ENCODE data around the gene CFAP43. TPM values are rescaled to one million over a fixed set of nuclear protein-coding genes. Genes with fewer than 3 reads are reported as not detected.

Gene CFAP43
- total and polyA plus RNA-seq, 9 of the 15 experiments (the other 6 are each of a cell fraction or from before 2014, with no cell fraction given): 0.07 to 0.86 (median 0.11) TPM; not detected in 1

- TF ChIP-seq ZNF512 (tag; IDR thresholded peaks at IDR 0.05) (no peak), ELK1 (CRISPR knock-in tag; IDR thresholded peaks at IDR 0.05) (no peak), REST (IDR thresholded peaks at IDR 0.05; ENCODE audit: borderline replicate concordance) (peak; percentile 16; the same call in 1 of the 2 replicates), REST (CRISPR knock-in tag; IDR thresholded peaks at IDR 0.05; ENCODE audit: low read depth) (no peak), CTCF (IDR thresholded peaks at IDR 0.05 in 2 of 3, conservative IDR thresholded peaks at IDR 0.05 in 1 of 3; ENCODE audit: insufficient read depth in 2 of 3, low read depth in 1 of 3, low read length in 3 of 3) (peak; percentile 41 to 43 (median 41); a peak in 5 of 6 replicates), FOS (IDR thresholded peaks at IDR 0.05; ENCODE audit: extremely low read depth, insufficient read length) (no peak)
Measured at GRCh38 chr10:104080762-104081161, 151.4 kb downstream of the CFAP43 start (continued).
